ENCODE data around the gene TAS1R3.

- TF ChIP-seq EP300 (IDR thresholded peaks at IDR 0.05) (no peak), CTCF (IDR thresholded peaks at IDR 0.05) (no peak)
Measured at GRCh38 chr1:1296070-1297061, 34.7 kb upstream of the TAS1R3 start.
